HG03280 (cell line): ENCODE measurements around the gene HBA1.
"Not testable (repeated sequence)": the region's sequence is repeated elsewhere in the genome, so short reads cannot be mapped to it uniquely, and the experiment has no call there.

Experiments
- ATAC-seq: cut with Tn5 transposase; IDR thresholded peaks from one replicate; pipeline ENCODE4 v1.9.1; 2021; ENCODE audit warnings: mild to moderate bottlenecking, moderate library complexity; ENCODE audit not compliant: unreplicated experiment

The HBA1 gene

DNA sequence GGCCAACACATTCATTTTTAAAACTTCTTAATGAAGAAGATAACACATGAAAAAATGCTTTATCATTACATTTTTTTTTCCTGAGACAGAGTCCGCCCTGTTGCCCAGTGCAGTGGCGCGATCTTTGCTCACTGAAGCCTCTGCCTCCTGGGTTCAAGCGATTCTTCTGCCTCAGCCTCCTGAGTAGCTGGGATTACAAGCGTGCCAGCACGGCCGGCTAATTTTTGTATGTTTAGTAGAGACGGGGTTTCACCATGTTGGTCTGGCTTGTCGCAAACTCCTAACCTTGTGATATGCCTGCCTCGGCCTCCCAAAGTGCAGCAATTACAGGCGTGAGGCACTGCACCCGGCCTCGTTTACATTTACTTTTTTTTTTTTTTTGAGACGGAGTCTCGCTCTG lies 17.0 kb downstream of the HBA1 start:
- ATAC-seq = no peak

DNA sequence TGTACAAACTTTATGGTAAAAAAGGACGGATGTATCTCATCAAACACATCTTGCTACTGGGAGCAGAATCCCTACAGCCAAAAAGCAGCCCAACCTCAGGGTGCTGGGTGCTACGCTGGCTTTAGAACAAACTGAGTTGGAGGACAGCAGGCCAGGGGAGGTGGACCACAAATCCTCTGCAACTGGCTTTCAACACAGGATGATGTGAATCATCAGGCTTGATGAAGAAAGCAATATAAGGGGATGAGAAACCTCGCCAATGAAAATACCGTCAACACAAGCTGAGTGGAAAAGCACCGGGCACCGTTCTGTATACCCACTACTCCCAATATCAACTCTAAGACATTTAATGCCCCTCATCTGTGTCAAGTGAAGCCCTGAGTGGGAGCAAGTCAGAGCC lies 18.0 kb downstream of the HBA1 start:
- no peak for ATAC-seq

DNA sequence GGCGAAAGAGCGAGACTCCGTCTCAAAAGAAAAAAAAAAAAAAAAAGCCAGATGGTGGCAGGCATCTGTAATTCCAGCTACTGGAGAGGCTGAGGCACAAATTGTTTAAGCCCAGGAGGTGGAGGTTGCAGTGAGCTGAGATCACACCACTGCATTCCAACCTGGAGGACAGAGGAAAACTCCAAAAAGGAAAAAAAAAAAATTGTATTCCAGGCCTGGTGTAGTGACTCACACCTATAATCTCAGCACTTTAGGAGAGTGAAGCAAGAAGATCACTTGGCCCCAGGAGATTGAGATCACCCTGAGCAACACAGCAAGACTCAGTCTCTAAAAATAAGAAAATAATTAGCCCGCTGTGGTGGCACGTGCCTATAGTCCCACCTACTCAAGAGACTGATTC lies 23.9 kb downstream of the HBA1 start:
- ATAC-seq = no peak

DNA sequence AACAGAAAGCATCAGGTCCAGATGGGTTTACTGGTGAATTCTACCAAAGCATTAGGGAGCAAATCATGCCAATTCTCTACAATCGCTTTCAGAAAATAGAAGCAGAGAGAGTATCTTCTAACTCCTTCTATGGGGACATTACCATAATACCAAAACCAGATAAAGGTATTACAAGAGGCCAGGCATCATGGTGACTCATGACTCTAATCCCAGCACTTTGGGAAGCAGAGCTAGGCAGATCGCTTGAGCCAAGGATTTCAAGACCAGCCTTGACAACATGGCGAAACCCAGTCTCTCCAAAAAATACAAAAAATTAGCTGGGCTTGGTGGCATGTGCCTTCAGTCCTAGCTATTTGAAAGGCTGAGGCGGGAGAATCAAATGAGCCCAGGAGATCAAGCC lies 26.8 kb downstream of the HBA1 start:
- no peak for ATAC-seq

DNA sequence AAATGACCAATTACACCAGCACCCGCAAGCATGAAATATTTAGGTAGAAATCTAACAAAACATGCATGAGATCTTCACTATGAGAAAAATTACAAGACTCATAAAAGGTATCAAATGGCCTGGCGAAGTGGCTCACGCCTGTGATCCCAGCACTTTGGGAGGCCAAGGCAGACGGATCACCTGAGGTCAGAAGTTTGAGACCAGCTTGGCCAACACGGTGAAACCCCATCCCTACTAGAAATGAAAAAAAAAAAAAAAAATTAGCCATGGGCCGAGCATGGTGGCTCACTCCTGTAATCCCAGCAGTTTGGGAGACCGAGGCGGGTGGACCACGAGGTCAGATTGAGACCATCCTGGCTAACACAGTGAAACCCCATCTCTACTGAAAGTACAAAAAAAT lies 27.6 kb downstream of the HBA1 start:
- not testable (repeated sequence) for ATAC-seq

DNA sequence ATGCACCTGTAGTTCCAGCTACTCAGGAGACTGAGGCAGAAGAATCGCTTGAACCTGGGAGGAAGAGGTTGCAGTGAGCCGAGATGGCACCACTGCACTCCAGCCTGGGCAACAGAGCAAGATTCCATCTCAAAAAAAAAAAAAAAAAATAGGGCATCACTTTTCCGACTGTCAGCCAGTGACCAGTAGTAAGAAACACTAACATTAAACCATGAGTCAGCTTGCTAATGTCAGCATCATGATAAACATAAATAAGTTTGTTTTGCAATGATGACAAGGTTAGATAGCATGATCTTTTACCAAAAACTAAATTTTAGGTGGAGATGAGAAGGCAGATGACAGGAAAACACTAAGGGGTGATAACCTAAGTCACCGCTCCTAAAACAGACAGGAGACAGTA lies 32.9 kb downstream of the HBA1 start:
- not testable (repeated sequence) for ATAC-seq

DNA sequence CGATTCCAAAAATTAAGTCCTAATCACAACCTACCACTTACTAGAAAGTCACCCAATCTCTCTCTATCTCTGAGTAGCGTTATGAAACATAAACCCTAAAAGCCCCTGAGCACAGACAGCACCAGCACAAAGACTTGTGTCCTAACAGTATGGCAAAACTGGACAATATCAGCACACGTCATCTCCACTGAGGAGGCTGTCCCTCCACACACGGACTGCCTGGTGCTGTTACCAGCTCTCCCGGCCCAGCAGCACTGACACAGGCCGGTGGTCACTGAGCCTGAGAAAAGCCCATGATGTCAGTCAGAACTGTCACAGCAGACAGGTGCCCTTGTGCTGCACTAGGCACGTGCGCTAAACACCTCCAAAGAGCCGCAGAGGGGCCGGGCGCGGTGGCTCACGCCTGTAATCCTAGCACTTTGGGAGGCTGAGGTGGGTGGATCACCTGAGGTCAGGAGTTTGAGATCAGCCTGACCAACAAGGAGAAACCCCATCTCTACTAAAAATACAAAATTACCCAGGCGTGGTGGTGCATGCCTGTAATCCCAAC lies 35.2 kb downstream of the HBA1 start:
- ATAC-seq = not testable (repeated sequence)

DNA sequence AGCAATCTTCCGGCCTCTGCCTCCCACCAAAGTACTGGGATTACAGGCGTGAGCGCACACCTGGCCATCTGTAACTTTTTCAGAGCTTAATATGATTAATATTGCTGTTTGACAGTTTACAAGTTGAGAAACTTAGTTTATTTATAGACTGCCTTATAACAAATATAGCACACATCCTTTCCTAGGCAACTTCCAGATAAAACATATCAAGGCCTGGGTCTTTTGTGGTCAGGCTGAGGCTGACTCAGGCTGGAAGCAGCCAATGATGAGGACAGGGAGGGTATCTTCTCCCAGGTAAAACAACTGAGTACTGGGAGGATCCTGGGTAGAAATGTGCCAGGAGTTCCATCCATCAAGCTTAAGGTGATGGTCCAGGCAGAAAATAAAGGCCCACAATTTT lies 36.5 kb downstream of the HBA1 start:
- ATAC-seq = no peak

DNA sequence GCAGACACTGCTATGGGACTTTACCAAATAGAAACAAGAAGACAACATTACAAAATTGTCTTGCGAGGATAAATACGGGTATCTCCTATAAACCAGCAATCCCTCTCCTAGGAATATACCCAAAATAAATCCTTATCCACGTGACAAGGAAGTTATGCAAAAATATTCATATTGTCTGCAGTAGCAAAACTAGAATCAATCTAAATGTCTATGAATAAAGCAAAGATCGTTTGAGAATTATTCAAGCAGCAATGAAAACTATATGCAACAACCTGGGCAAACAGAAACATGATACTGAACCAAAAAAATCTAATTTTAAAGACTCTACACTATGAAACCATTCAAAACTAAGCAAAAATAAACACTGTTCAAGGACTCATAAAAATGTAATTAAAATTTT lies 43.5 kb downstream of the HBA1 start:
- no peak for ATAC-seq
